ENCODE data around the gene PPP6R3.

Gene PPP6R3

DNA sequence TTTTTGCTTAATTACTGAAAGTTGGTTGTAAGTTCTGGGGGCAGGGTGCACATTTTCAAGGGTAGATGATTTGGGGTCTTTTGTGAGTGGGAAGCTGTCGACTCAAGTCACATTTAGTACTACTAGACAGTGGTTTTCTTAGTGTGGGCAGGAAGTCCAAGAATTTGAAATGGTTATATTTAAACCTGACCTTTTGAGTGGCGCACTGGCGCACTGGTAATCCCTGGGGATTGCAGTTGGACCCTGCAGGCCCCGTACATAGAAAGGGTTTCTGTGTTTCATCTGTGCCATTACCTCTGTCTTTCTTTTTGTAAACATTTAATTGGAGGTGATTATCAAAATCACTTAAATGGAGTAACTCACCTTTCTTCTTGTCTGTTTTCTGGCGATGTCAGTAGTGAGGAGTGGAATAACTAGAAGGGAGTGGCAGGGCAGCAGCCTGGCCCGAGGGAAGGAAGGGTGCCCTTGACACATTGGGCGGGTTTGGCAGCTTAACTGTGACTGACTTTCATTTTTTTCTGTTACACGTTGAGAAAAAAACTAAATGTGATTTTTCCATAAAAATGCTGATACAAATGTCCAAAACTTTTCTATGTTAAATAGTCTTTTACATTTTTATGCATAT, 122.0 kb downstream of the PPP6R3 start:
- in situ Hi-C loops (cut with HindIII; ENCODE audit: low sequenced_read_pairs) = no loop called here
- TF ChIP-seq CTCF (IDR thresholded peaks at IDR 0.05; ENCODE audit: low read depth, low read length) = no peak
- no peak overlapping the region for H3K4me3 ChIP-seq (ENCODE audit: low read depth, low read length)
- DNase-seq (ENCODE audit: low read depth, low spot score) = no peak

GRCh38 chr11:68583041-68583446, 122.5 kb downstream of the PPP6R3 start:
- peak; percentile 67 for DNase-seq (ENCODE audit: low read depth, low spot score)
- no peak for TF ChIP-seq CTCF (IDR thresholded peaks at IDR 0.05; ENCODE audit: low read depth, low read length)
- in situ Hi-C loops (cut with HindIII; ENCODE audit: low sequenced_read_pairs) = no loop called here
- no peak overlapping the region for H3K4me3 ChIP-seq (ENCODE audit: low read depth, low read length)

DNA sequence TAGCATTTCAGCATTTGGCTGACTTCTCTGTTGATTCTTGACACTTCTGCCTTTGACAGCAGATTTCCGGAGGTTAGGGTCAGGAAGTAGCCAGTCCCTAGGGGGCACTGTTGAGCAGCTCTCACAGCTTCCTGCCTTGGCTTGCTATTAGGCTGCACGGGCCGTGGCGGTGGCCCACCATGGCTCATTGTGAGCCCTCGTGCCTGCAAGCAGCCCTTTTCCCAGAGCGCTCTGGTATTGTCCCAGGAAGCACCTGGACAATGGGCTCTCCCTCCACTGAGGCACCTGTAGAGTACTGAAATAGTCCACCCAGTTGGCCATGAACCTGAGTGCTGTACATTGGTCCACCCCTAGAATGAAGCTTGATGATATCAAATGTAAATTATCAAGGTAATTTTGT, 123.5 kb downstream of the PPP6R3 start:
- in situ Hi-C loops (cut with HindIII; ENCODE audit: low sequenced_read_pairs) = no loop called here
- DNase-seq (ENCODE audit: low read depth, low spot score) = no peak
- TF ChIP-seq CTCF (IDR thresholded peaks at IDR 0.05; ENCODE audit: low read depth, low read length) = peak; percentile 59
- H3K4me3 ChIP-seq (ENCODE audit: low read depth, low read length) = no peak overlapping the region

DNA sequence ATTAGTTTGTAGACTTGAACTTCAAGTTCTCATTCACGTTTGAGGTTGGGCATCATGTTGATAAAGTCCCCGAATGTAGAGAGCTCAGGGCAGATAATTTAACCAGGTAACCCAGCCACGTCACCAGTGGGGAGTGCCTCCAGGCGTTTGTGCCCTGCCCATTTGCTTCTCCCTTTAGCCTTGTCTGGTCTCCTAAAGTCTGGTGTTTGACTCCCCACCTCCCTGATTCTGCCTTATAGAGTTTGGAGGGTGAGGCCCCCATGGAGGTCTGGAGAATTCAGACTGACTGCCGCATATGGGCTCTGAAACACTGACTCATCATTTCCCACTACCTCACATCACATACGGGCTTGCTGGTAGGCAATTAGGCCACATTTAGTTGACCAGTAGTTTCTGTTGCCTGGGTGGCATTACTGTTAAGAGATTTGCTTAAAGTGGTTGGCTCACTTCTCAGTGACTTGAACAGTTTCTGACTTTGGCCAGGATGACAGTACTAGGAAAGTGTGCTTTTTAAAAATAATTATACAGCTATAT, 124.5 kb downstream of the PPP6R3 start:
- H3K4me3 ChIP-seq (ENCODE audit: low read depth, low read length) = no peak overlapping the region
- no peak for TF ChIP-seq CTCF (IDR thresholded peaks at IDR 0.05; ENCODE audit: low read depth, low read length)
- in situ Hi-C loops (cut with HindIII; ENCODE audit: low sequenced_read_pairs) = no loop called here
- DNase-seq (ENCODE audit: low read depth, low spot score) = peak; percentile 22

DNA sequence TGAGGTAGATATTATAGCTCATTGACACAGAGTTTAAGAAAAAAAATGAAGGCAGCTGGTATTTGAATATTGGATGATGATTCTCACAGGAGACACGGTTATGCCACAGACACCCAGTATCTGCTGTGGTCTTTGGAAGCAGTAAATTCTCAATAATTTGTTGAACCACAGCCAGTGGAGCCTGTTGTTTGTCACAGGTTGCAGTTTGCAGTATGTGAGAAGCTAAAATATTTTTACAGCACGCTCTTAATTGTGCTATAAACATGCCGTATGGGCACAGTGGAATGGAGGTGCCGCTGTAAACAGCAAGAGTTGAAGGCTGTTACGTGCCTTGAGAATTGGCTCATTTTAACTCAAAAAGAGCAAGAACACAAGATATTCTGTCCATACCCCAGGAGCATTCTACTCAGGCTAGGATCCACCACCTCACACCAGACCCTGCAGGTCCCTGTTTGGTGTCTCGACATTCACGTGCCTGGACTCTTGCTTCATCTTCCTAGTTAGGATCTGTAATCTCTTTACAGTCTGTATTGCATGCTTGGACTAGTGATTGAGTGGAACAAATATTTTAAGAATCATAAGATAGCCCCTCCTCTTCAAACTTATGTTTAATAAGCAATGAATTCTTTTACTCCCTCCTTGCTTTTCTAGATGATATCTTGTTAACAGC, 129.1 kb downstream of the PPP6R3 start:
- in situ Hi-C loops (cut with HindIII; ENCODE audit: low sequenced_read_pairs) = no loop called here
- no peak for TF ChIP-seq CTCF (IDR thresholded peaks at IDR 0.05; ENCODE audit: low read depth, low read length)
- no peak overlapping the region for H3K4me3 ChIP-seq (ENCODE audit: low read depth, low read length)
- DNase-seq (ENCODE audit: low read depth, low spot score) = no peak

DNA sequence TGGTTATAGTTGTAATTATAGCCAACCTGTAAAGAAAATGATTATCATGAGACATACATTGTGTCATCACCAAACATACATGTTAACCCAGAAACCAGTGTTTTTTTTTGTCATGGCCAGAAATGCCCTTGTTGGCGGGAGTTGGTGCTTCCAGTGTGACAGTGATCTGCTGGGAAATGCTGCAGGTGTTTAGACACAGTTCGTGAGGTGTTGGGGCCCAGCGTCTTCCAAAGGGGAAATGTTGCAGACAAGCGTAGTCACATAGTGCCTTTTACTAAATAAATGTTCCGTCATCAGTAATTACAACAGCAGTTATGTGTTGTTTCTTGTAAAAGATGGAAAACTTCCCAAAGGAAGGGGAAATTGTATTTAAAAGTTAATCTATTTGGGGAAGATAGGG, 131.2 kb downstream of the PPP6R3 start:
- in situ Hi-C loops (cut with HindIII; ENCODE audit: low sequenced_read_pairs) = no loop called here
- DNase-seq (ENCODE audit: low read depth, low spot score) = no peak
- TF ChIP-seq CTCF (IDR thresholded peaks at IDR 0.05; ENCODE audit: low read depth, low read length) = no peak
- no peak overlapping the region for H3K4me3 ChIP-seq (ENCODE audit: low read depth, low read length)
